Ovary (tissue), 9 donors: Measurements from ENCODE around the gene ABHD16B. TPM values are rescaled to one million over a fixed set of nuclear protein-coding genes. Genes with fewer than 3 reads are reported as not detected.
A peak's percentile ranks its signal among the peaks of the same experiment; 100 is the strongest.

Experiments
- DNase-seq, 5 donors: peaks; one replicate each; pipeline ENCODE4 v3.0.0-alpha.2; 2019 to 2020
- H3K27ac ChIP-seq, 2 donors: fragments of 200-600 bp; one replicate each; pipeline versions ENCODE4 v1.5.1 to v1.8.0; 2019 to 2022
- H3K27me3 ChIP-seq: fragments of 200-600 bp; one replicate; pipeline ENCODE4 v1.8.0; 2022
- H3K36me3 ChIP-seq: fragments of 200-600 bp; sonication (generic); one replicate; pipeline ENCODE4 v1.5.1; 2019
- H3K4me1 ChIP-seq: one replicate; pipeline ENCODE4 v1.8.1; 2013; ENCODE audit warnings: mild to moderate bottlenecking, moderate library complexity; ENCODE audit not compliant: insufficient read depth
- H3K4me3 ChIP-seq: fragments of 200-600 bp; sonication (generic); one replicate; pipeline ENCODE4 v1.5.1; 2017
- H3K9me3 ChIP-seq, 2 donors: fragments of 200-600 bp in 1 of 2; sonication (generic) in 1 of 2; one replicate each; pipeline versions ENCODE4 v1.5.1 to v1.8.1; 2013 to 2019; ENCODE audit warnings: mild to moderate bottlenecking in 1 of 2, moderate library complexity in 1 of 2
- CTCF ChIP-seq, 3 donors: fragments of 450-650 bp in 2 of 3; fragments of 200-600 bp in 1 of 3; IDR thresholded peaks; one replicate each; pipeline versions ENCODE4 v1.5.1 to v1.8.0; 2016 to 2022; ENCODE audit warnings: antibody characterized with exemption in 3 of 3, mild to moderate bottlenecking in 1 of 3
- EP300 ChIP-seq: sonication (generic); formaldehyde crosslinking; IDR thresholded peaks from one replicate; pipeline ENCODE4 v1.6.1; 2017; ENCODE audit warnings: antibody characterized with exemption
- POLR2A ChIP-seq: fragments of 450-650 bp; IDR thresholded peaks from one replicate; pipeline ENCODE4 v1.6.1; 2017; ENCODE audit warnings: antibody characterized with exemption, mild to moderate bottlenecking, moderate library complexity
- WGBS, 3 donors: extraction: QIAGEN DNeasy Blood & Tissue Kit in 1 of 3; methylation state at CpG; one replicate each; pipeline versions ENCODE4 v1.1.5 to v1.1.7; 2013 to 2017; 5-methylcytosine and 5-hydroxymethylcytosine counted together
- intact Hi-C, 4 donors: fragments of 100-400 bp; cut with DNase I; formaldehyde crosslinking; loops; one replicate each; pipeline versions ENCODE4 v1.11.0 to v1.15.1; 2022 to 2023
- polyA plus RNA-seq, 2 donors: library from polyadenylated mRNA; stranded (reverse); fragments of 200-250 nt in 1 of 2; fragments of 350-450 nt in 1 of 2; fragmentation: Illumina TruSeq in 1 of 2; extraction: RNeasy Lipid Tissue Mini Kit (QIAGEN cat#74804) in 1 of 2; gene quantifications; one replicate each; pipeline ENCODE4 v1.2.3, GENCODE V29; 2013 to 2014
- total RNA-seq, 7 donors: library from RNA; depleted of rRNA in 2 of 7; stranded (reverse); fragments of >200 nt in 2 of 7; fragmentation: NEBNext Ultra II Directional in 3 of 7; extraction: Animal tissue kit (Norgen Biotek cat#: 25700) in 3 of 7; gene quantifications; one replicate each; pipeline versions ENCODE4 v1.1.0 to v1.2.4, GENCODE V29; 2016 to 2023
- donor health status: DM: no; HTN: no; CAD: no; lungs with moderate emphysema.
- donor health status: DM: no; HTN: no; CAD: no.
- donor health status: Bipolar disorder and iron deficiency.
- donor health status: DM: yes; HTN: yes; CAD: no.
- donor health status: DM: no; HTN: no; CAD: no.
- donor health status: DM: yes; HTN: yes; CAD: no.

Gene ABHD16B
- total and polyA plus RNA-seq, 9 donors: 0.57 TPM; not detected in 8

- intact Hi-C loops: loop anchor here in 3 of 4 donors (2.0 to 5.0 kb wide), 3 partner anchors 27 to 78 kb away; no protein-coding TSS in a partner anchor
- H3K4me3 ChIP-seq: no peak overlapping the region
Measured at GRCh38 chr20:63855363-63856097, 5.8 kb upstream of the ABHD16B start.

GRCh38 chr20:63856098-63856511 lies 5.2 kb upstream of the ABHD16B start:
- Histone ChIP-seq H3K36me3 (no peaks in the 10 kb centered on the region), H3K4me3 (no peak overlapping the region), H3K27me3 (no peaks in the 10 kb centered on the region), H3K9me3 (no peaks in the 10 kb centered on the region), H3K27ac (peak overlapping the region; percentile 78 to 81), H3K4me1 (peaks cover 47% of the 10 kb centered on the region)
- peak in 4 of 5 donors; percentile 45 to 58 (median 54) for DNase-seq
- no peak for TF ChIP-seq POLR2A
- no peak for TF ChIP-seq EP300
- no peak for TF ChIP-seq CTCF (IDR thresholded peaks at IDR 0.05)
- WGBS, 3 donors: 50 to 74% (median 61%) methylated on average over 22 of the region's 22 CpGs
- intact Hi-C loops: loop anchor here in 3 of 4 donors (2.0 to 5.0 kb wide), 3 partner anchors 27 to 79 kb away; no protein-coding TSS in a partner anchor

More at GRCh38 chr20:63855363-63856097, 5.8 kb upstream of the ABHD16B start:
- H3K36me3 ChIP-seq: no peaks in the 10 kb centered on the region
- peak; percentile 57 to 71 (median 57) for DNase-seq
- peak overlapping the region; percentile 78 to 81 for H3K27ac ChIP-seq
- H3K27me3 ChIP-seq: no peaks in the 10 kb centered on the region
- no peaks in the 10 kb centered on the region for H3K9me3 ChIP-seq
- H3K4me1 ChIP-seq: peaks cover 47% of the 10 kb centered on the region
- 15 to 30% (median 28%) methylated on average over 32 to 36 of the region's 36 CpGs for WGBS, 3 donors
- no peak for TF ChIP-seq POLR2A
- no peak for TF ChIP-seq CTCF (IDR thresholded peaks at IDR 0.05)
- no peak for TF ChIP-seq EP300

- no peaks in the 10 kb centered on the region for H3K27me3 ChIP-seq
- peak; percentile 72 to 85 (median 83) for DNase-seq
- H3K9me3 ChIP-seq: no peaks in the 10 kb centered on the region
- H3K27ac ChIP-seq: peak overlapping the region in 1 of 2 donors; percentile 71
- H3K36me3 ChIP-seq: no peaks in the 10 kb centered on the region
- 2 to 5% (median 3%) methylated on average over 14 of the region's 14 CpGs for WGBS, 3 donors
- H3K4me3 ChIP-seq: no peak overlapping the region
- TF ChIP-seq POLR2A (no peak), EP300 (no peak), CTCF (IDR thresholded peaks at IDR 0.05) (no peak)
- peaks cover 47% of the 10 kb centered on the region for H3K4me1 ChIP-seq
- intact Hi-C loops: loop anchor here in 3 of 4 donors (2.0 to 5.0 kb wide), 3 partner anchors 29 to 81 kb away; no protein-coding TSS in a partner anchor
Measured at GRCh38 chr20:63857764-63858392, 3.4 kb upstream of the ABHD16B start.

DNA sequence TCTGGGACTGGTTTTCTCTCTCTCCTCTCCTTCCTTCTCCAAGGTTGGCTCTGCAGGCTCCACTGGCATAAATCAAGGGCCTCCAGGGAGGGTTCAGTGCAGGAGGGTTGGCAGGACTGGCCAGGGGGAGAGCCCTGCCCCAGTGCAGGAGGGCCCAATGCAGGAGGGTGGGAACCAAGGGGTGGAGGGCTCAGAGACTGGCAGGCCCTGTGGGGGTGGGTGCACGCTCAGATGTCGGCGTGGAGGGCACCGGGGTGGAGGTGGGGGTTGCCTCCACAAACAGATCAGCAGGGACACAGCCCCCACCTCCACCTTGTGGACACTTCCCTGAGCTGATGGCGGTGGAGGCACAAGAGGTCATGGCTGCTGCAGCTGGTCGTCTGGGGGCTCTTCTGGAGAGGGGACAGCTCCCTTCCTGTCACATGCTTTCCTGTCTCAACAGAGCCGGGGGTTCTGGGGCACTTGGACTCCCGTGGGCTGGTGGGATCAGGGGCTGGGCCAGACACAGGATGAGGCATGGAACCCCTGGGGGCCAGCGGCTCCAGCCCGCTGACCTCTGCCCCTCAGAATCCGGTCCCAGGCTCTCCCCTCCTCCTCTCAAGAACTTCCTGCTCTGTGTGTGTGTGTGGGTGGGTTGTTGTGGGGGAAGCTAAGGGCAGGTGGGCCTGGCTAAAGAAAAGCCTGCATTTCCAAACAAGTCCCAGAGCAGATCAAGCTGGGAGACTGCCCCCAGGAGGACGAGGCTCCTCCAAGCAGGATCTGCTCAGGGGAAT lies 2.7 kb upstream of the ABHD16B start:
- no peaks in the 10 kb centered on the region for H3K9me3 ChIP-seq
- TF ChIP-seq CTCF (IDR thresholded peaks at IDR 0.05) (peak; percentile 12 to 44 (median 35)), POLR2A (no peak), EP300 (no peak)
- intact Hi-C loops: loop anchor here in 2 of 4 donors (5.0 kb wide), 2 partner anchors 76 to 81 kb away; no protein-coding TSS in a partner anchor
- H3K27ac ChIP-seq: peak overlapping the region in 1 of 2 donors; percentile 71
- H3K27me3 ChIP-seq: no peaks in the 10 kb centered on the region
- DNase-seq: peak; percentile 63 to 75 (median 70)
- peaks cover 47% of the 10 kb centered on the region for H3K4me1 ChIP-seq
- H3K4me3 ChIP-seq: no peak overlapping the region
- WGBS, 3 donors: 4 to 5% (median 5%) methylated on average over 12 of the region's 12 CpGs
- H3K36me3 ChIP-seq: no peaks in the 10 kb centered on the region
